Keratinocyte (primary cell): ENCODE results near the gene VPS33B. TPM values are rescaled to one million over a fixed set of nuclear protein-coding genes. Genes with fewer than 3 reads are reported as not detected.

Experiments
- DNase-seq: peaks from one replicate; pipeline ENCODE4 v3.0.0-alpha.2; 2011; ENCODE audit warnings: low read depth, missing footprints, low spot score
- FAIRE-seq: peaks from 2 replicates; lab custom pipeline; 2011; peaks lifted over from hg19 to GRCh38; lab: Jason Lieb, UNC
- H2AFZ ChIP-seq: 2 replicates; pipeline ENCODE4 v1.6.0; 2012; ENCODE audit warnings: low read length, control low read depth, inconsistent platforms; ENCODE audit not compliant: control insufficient read depth
- H3K27ac ChIP-seq: 2 replicates; pipeline ENCODE4 v1.5.1; 2011; ENCODE audit warnings: low read length; ENCODE audit not compliant: control insufficient read depth, insufficient read depth
- H3K27me3 ChIP-seq: 3 replicates; pipeline ENCODE4 v1.6.0; 2011; ENCODE audit warnings: low read length; ENCODE audit not compliant: control insufficient read depth, insufficient read depth; ENCODE audit errors: extremely low read depth
- H3K36me3 ChIP-seq, 2 experiments: 2 replicates in 1 of 2; 3 replicates in 1 of 2; pipeline ENCODE4 v1.5.1; 2011; ENCODE audit warnings: low read length in 2 of 2, mild to moderate bottlenecking in 1 of 2; ENCODE audit not compliant: control insufficient read depth in 2 of 2, insufficient read depth in 2 of 2; ENCODE audit errors: extremely low read depth in 1 of 2
- H3K4me1 ChIP-seq: 3 replicates; pipeline ENCODE4 v1.5.1; 2011; ENCODE audit warnings: low read length; ENCODE audit not compliant: control insufficient read depth, insufficient read depth; ENCODE audit errors: extremely low read depth
- H3K4me2 ChIP-seq: 3 replicates; pipeline ENCODE4 v1.6.0; 2011; ENCODE audit warnings: low read depth, low read length; ENCODE audit not compliant: control insufficient read depth, insufficient read depth; ENCODE audit errors: extremely low read depth
- H3K4me3 ChIP-seq, 3 experiments: fragments of 200-600 bp in 1 of 3; sonication (generic) in 1 of 3; 2 replicates in 2 of 3; 3 replicates in 1 of 3; pipeline ENCODE4 v1.5.1; 2011 to 2016; ENCODE audit warnings: low read length in 3 of 3, mild to moderate bottlenecking in 3 of 3, control low read depth in 2 of 3, inconsistent platforms in 1 of 3, low read depth in 1 of 3, mixed read lengths in 1 of 3, mixed run types in 1 of 3, moderate library complexity in 1 of 3; ENCODE audit not compliant: control insufficient read depth in 2 of 3, insufficient read depth in 2 of 3; ENCODE audit errors: extremely low read depth in 1 of 3
- H3K79me2 ChIP-seq: 2 replicates; pipeline ENCODE4 v1.6.0; 2012; ENCODE audit warnings: low read length; ENCODE audit not compliant: control insufficient read depth, insufficient read depth
- H3K9ac ChIP-seq: 3 replicates; pipeline ENCODE4 v1.6.0; 2011; ENCODE audit warnings: low read length; ENCODE audit not compliant: control insufficient read depth, insufficient read depth; ENCODE audit errors: extremely low read depth
- H3K9me1 ChIP-seq: 3 replicates; pipeline ENCODE4 v1.6.0; 2011; ENCODE audit warnings: low read length; ENCODE audit not compliant: control insufficient read depth, insufficient read depth; ENCODE audit errors: extremely low read depth
- H3K9me3 ChIP-seq: 2 replicates; pipeline ENCODE4 v1.5.1; 2012; ENCODE audit warnings: low read depth, low read length; ENCODE audit not compliant: control insufficient read depth
- H4K20me1 ChIP-seq: 3 replicates; pipeline ENCODE4 v1.6.0; 2011; ENCODE audit warnings: low read length; ENCODE audit not compliant: control insufficient read depth, insufficient read depth; ENCODE audit errors: extremely low read depth
- EZH2 ChIP-seq: IDR thresholded peaks from one replicate; pipeline ENCODE4 v1.6.1; 2012; ENCODE audit warnings: inconsistent platforms, mild to moderate bottlenecking, low read length, moderate library complexity
- dilution Hi-C: fragments of 300-500 bp; cut with MboI; formaldehyde crosslinking; loops from one replicate; pipeline ENCODE4 v1.7.0; 2020; ENCODE audit warnings: low sequenced_read_pairs; ENCODE audit not compliant: extremely low pct_ligation_motif_present
- polyA plus RNA-seq, 5 experiments: library from polyadenylated mRNA; depleted of rRNA in 3 of 5; stranded (reverse) in 3 of 5; stranded (forward) in 1 of 5; unstranded in 1 of 5; fragments of >200 nt; gene quantifications; 1 replicate in 1 of 5; 2 replicates in 3 of 5; 3 replicates in 1 of 5; pipeline versions ENCODE4 v1.2.1 to v1.2.3, GENCODE V29; 2011 to 2012; ENCODE audit warnings: missing spikeins in 2 of 5, low read depth in 1 of 5, low replicate concordance in 1 of 5
- TF ChIP-seq, protein P1 (sequence below), 3 experiments: IDR thresholded peaks in 1 of 3; conservative IDR thresholded peaks in 1 of 3; optimal IDR thresholded peaks in 1 of 3; 2 replicates in 2 of 3; 3 replicates in 1 of 3; pipeline versions ENCODE3 to v1.5.1; 2011; ENCODE audit warnings: low read length in 3 of 3, mild to moderate bottlenecking in 3 of 3, moderate library complexity in 2 of 3, control low read depth in 1 of 3, inconsistent platforms in 1 of 3; ENCODE audit not compliant: insufficient read depth in 2 of 3; ENCODE audit errors: extremely low read depth in 1 of 3

VPS33B gene
- polyA plus RNA-seq, 1 donor (not counting 4 experiments of a cell fraction or from before 2014, with no cell fraction given) = 20.2 TPM

DNA sequence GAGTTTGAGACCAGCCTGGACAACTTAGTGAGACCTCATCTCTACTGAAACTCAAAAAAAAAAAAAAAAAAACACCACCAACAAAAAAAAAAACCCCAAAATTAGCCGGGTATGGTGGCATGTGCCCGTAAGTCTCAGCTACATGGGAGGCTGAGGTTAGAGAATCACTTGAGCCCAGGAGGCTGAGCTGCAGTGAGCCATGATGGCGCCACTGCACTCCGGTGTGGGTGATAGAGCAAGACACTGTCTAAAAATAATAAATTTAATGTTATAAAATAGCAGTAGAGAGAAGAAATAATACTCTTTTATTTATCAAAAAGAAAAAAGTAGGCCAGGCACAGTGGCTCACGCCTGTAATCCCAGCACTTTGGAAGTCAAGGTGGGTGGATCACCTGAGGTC lies 50.3 kb downstream of the VPS33B start:
- TF ChIP-seq, protein P1, sequence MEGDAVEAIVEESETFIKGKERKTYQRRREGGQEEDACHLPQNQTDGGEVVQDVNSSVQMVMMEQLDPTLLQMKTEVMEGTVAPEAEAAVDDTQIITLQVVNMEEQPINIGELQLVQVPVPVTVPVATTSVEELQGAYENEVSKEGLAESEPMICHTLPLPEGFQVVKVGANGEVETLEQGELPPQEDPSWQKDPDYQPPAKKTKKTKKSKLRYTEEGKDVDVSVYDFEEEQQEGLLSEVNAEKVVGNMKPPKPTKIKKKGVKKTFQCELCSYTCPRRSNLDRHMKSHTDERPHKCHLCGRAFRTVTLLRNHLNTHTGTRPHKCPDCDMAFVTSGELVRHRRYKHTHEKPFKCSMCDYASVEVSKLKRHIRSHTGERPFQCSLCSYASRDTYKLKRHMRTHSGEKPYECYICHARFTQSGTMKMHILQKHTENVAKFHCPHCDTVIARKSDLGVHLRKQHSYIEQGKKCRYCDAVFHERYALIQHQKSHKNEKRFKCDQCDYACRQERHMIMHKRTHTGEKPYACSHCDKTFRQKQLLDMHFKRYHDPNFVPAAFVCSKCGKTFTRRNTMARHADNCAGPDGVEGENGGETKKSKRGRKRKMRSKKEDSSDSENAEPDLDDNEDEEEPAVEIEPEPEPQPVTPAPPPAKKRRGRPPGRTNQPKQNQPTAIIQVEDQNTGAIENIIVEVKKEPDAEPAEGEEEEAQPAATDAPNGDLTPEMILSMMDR (optimal IDR thresholded peaks at IDR 0.05 in 1 of 3, IDR thresholded peaks at IDR 0.05 in 1 of 3, conservative IDR thresholded peaks at IDR 0.05 in 1 of 3; ENCODE audit: extremely low read depth in 1 of 3, insufficient read depth in 2 of 3, low read length in 3 of 3) = no peak
- no peak for TF ChIP-seq EZH2
- H4K20me1 ChIP-seq = peaks cover 3% of the 10 kb centered on the region
- no peaks in the 10 kb centered on the region for H3K79me2 ChIP-seq
- H2AFZ ChIP-seq = no peak overlapping the region
- peaks cover 10% of the 10 kb centered on the region for H3K4me1 ChIP-seq
- DNase-seq (no peak), FAIRE-seq (no peak)
- no peaks in the 10 kb centered on the region for H3K9me3 ChIP-seq
- dilution Hi-C loops = no loop called here
- H3K27ac ChIP-seq = no peak overlapping the region
- H3K27me3 ChIP-seq = no peaks in the 10 kb centered on the region
- H3K9ac ChIP-seq = no peak overlapping the region
- no peak overlapping the region for H3K4me2 ChIP-seq
- H3K9me1 ChIP-seq = no peaks in the 10 kb centered on the region
- H3K36me3 ChIP-seq = peaks cover 5 to 33% of the 10 kb centered on the region in 2 experiments
- no peak overlapping the region for H3K4me3 ChIP-seq

GRCh38 chr15:90970274-90970673 lies 52.1 kb downstream of the VPS33B start:
- FAIRE-seq (no peak), DNase-seq (no peak)
- Histone ChIP-seq H3K27ac (no peak overlapping the region), H3K4me1 (peaks cover 16% of the 10 kb centered on the region), H3K9ac (no peak overlapping the region), H3K4me2 (no peak overlapping the region), H4K20me1 (peaks cover 3% of the 10 kb centered on the region), H2AFZ (no peak overlapping the region), H3K27me3 (no peaks in the 10 kb centered on the region), H3K9me3 (no peaks in the 10 kb centered on the region), H3K36me3 (peaks cover 1 to 41% of the 10 kb centered on the region in 2 experiments), H3K79me2 (no peaks in the 10 kb centered on the region), H3K4me3 (no peak overlapping the region), H3K9me1 (no peaks in the 10 kb centered on the region)
- TF ChIP-seq EZH2 = no peak
- TF ChIP-seq, protein P1 (optimal IDR thresholded peaks at IDR 0.05 in 1 of 3, IDR thresholded peaks at IDR 0.05 in 1 of 3, conservative IDR thresholded peaks at IDR 0.05 in 1 of 3; ENCODE audit: extremely low read depth in 1 of 3, insufficient read depth in 2 of 3, low read length in 3 of 3) = no peak
- dilution Hi-C loops = no loop called here
